Stimulated activated CD8-positive, alpha-beta memory T cell treated with anti-CD3 and anti-CD28 coated beads, Interleukin-15, amount 100 ng/mL, for 24 hours (primary cell): ENCODE measurements around the gene PAX6.

ENCODE experiments used
- DNase-seq: peaks from one replicate; pipeline ENCODE4 v3.0.0-alpha.2; 2020; ENCODE audit warnings: low read depth

The PAX6 gene

DNA sequence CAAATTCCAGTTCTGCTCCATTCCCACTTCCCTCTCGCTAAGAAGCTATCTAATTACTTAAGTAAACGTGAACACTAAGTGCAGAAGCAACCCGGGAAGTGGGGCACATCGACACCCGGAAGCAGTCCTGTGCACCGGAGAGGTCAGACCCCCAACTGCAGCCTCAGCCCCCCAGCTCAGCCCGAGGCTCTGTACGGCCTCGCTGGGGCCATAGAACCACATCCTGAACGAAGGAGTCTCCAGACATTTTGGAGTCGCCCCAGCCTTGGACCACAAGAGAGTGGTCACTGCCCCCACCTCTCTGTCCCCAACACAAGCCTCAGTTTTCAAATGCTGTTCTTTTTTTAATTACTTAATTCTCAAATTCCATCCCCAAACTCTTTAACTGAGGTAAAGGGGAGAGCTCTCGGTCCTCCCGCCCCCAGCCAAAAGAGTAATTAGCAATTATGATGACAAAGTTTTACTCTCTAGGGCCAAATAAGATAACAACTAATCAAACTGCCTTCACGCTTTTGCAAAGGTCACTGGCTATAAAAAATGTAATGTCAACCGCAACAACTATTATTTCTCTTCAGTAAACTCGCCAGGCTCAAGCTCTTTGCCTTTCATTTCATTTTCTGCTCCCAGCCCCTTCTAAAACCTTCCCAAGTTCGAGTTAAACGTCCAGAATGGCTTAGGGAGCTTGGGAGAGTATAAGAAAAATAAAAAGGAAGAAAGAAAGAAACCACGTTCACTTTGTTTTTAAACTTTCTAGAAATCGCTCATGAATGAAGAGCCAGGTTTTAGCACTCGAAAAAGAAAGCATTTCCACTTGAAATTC, 2.2 kb downstream of the PAX6 start:
- no peak for DNase-seq

- no peak for DNase-seq
Measured at GRCh38 chr11:31807799-31808667, 3.1 kb downstream of the PAX6 start.

- DNase-seq: no peak
Measured at GRCh38 chr11:31806928-31807798, 4.0 kb downstream of the PAX6 start.

DNA sequence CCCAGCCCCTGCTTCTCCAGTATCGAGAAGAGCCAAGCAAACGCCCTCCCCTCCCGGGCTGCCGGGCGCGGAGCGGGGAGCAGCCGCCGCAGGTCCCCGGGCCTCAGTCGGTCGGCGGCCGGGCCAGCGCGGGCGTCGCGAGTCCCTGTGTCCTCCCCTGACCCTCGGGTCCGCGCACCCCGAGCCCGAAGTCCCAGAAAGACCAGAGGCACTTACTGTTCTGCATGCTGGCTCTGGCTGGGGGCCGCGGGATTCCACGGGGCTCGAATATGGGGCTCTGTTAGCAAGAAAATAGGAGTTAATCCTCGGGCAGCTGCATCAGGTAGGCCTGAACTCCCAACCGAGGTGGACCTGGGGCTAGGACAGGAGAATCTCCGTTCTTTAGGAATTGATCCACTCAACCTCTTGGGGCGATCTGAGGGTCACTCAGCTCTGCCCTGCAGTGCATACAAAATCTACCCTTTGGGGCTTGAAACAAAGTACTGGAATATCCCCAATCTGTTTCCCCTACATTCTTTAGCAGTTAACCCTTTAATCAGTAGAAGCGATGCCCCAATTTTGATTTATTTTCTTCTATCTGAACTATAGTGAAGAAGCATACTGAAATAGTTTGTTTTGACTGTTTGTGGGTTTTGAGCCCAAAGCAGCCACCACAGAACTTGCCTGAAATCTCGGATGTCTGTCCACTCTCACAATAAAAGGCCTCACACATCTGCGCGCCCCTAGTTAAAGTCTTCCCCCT, 4.8 kb downstream of the PAX6 start:
- DNase-seq: no peak

- no peak for DNase-seq
Measured at GRCh38 chr11:31805629-31806185, 5.4 kb downstream of the PAX6 start.

- no peak for DNase-seq
Measured at GRCh38 chr11:31805037-31805628, 6.0 kb downstream of the PAX6 start.

DNA sequence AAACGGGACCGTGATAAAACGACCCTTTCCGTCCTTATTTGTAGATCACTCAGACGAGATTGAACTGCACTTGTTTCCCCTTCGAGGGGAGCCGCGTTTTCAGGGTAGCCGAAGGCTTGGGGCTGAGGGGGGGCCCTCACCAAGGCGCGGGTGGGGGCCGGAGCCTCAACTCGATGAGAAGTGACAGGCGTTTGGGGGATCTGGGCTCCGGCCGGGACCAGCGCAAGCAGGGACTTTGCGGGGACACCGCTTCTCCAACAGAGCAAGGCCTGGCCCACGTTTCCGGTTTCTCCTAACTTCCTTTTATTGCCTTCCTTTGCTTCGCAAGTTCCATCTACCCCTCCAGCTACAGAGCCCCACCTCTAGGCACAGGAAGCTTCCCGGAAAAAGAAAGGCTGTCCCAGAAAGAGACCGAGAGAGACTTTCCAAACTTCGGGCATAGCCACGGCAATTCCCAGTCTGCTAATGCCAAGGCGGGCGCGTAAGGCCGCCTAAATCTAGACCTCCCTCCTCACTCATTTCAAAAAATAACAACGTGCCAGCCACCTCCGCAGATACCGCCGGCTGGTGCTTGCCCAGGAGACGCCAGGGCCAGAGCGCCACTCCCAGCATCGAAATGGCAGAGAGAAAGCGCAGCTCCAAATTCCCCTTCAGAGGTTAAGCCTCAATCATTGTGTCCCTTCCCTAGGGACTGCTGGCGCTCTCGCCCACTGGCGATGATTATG, 6.6 kb downstream of the PAX6 start:
- no peak for DNase-seq

DNA sequence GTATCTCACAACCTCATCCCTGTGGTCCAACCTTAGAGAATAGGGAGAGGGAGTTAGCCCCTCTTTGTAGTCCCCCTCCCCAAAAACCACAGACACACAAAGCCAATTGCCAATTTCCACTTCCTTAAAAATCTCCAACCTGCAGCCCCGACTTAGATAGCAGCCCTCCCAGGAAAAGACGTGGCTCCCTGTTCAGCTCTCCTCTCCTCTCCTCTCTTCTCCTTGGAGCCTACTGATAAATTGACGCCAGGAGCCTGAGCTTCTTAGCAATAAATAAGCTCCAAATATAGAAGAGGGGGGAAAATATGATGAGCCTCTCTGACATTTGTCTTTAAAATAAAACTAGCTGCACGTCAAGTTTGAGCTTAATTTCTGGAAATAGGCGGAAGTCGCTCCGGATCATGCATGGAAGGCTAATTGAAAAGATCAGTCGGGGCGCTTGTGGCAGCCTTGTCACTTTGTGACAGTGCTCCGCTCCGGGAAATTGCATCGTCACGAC, 7.3 kb downstream of the PAX6 start:
- DNase-seq: no peak

GRCh38 chr11:31802990-31803812, 7.9 kb downstream of the PAX6 start:
- no peak for DNase-seq

DNA sequence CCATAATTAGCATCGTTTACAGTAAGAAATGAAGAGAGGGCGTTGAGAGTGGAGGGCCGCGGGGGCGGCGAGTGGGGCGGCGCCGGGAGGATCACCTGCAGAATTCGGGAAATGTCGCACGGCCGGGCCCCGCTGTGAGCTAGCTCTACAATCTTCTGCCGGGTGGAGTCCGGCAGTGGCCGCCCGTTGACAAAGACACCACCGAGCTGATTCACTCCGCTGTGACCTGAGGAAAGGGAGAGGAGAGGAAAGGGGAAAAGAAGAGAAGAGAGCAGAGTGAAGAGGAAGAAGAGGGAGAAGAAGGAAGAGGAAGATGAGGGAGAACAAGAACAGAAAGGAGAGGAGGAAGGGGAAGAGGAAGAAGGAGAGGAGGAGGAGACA, 8.5 kb downstream of the PAX6 start:
- no peak for DNase-seq

DNA sequence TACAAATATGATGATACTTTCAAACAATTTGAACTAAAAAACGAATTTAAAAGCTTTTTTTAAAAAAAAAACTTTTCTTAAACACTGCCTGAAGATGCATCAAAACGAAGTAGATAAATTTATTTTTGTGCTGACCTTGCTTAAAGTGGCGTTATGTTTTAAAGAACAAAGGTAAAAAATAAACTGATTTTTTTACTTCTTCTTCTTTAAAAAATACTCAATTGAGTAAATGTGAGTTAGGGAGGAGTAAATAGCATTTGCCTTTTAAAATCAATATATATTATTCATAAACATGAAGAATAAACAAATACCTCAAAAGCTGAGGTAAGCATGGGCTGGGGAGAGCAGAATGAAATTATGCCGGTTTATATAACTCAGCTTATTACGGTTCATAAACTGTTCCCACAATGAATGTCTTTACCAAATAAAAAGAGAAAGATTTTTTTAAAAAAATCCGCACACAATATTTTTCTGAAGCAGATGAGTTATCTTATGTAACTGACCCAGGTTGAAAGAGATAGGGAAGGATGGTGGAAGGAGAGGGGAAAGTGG, 9.0 kb downstream of the PAX6 start:
- no peak for DNase-seq

DNA sequence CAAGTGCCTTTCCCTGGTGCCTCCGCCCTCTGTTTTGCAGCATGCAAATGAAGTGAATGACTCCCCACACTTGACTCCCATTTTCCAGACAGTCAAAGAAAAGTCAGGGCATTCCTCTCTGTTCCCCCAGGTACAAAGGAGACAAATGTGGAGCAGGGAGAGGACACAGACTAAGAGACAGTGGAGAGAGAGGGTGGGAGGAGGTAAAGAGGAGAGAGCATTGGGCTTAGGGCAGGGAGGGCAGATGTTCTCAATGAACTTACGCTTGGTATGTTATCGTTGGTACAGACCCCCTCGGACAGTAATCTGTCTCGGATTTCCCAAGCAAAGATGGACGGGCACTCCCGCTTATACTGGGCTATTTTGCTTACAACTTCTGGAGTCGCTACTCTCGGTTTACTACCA, 9.8 kb downstream of the PAX6 start:
- DNase-seq: no peak

GRCh38 chr11:31800398-31801265, 10.5 kb downstream of the PAX6 start:
- no peak for DNase-seq

GRCh38 chr11:31799435-31800397, 11.4 kb downstream of the PAX6 start:
- DNase-seq: no peak

- DNase-seq: no peak
Measured at GRCh38 chr11:31798554-31799434, 12.3 kb downstream of the PAX6 start.
